ENCODE data around the gene TSPAN17. TPM values are rescaled to one million over a fixed set of nuclear protein-coding genes. Genes with fewer than 3 reads are reported as not detected.

Gene TSPAN17
- total and polyA plus RNA-seq, 11 donors: 15.4 to 59.3 (median 30.9) TPM

- TF ChIP-seq, protein P1, sequence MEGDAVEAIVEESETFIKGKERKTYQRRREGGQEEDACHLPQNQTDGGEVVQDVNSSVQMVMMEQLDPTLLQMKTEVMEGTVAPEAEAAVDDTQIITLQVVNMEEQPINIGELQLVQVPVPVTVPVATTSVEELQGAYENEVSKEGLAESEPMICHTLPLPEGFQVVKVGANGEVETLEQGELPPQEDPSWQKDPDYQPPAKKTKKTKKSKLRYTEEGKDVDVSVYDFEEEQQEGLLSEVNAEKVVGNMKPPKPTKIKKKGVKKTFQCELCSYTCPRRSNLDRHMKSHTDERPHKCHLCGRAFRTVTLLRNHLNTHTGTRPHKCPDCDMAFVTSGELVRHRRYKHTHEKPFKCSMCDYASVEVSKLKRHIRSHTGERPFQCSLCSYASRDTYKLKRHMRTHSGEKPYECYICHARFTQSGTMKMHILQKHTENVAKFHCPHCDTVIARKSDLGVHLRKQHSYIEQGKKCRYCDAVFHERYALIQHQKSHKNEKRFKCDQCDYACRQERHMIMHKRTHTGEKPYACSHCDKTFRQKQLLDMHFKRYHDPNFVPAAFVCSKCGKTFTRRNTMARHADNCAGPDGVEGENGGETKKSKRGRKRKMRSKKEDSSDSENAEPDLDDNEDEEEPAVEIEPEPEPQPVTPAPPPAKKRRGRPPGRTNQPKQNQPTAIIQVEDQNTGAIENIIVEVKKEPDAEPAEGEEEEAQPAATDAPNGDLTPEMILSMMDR (IDR thresholded peaks at IDR 0.05): no peak
- TF ChIP-seq POLR2A (IDR thresholded peaks at IDR 0.05): no peak
- no peaks in the 10 kb centered on the region for H3K4me1 ChIP-seq
- peaks cover 0 to 4% (median 0%) of the 10 kb centered on the region in 9 donors for H3K27me3 ChIP-seq
- no peaks in the 10 kb centered on the region for H3K9me3 ChIP-seq
- intact Hi-C loops (cut with DNase I): no loop called here
- no peak for DNase-seq
- 19 to 26% (median 25%) methylated on average over 2 of the region's 2 CpGs for WGBS, 4 donors
- ATAC-seq: no peak
- H3K36me3 ChIP-seq: no peaks in the 10 kb centered on the region
- H3K4me3 ChIP-seq: no peak overlapping the region
- H3K27ac ChIP-seq: no peak overlapping the region
Observed at GRCh38 chr5:176603091-176603490, 44.2 kb upstream of the TSPAN17 start.

GRCh38 chr5:176606032-176606431 is 41.3 kb upstream of the TSPAN17 start:
- ATAC-seq: no peak
- no peaks in the 10 kb centered on the region for H3K36me3 ChIP-seq
- 41 to 60% (median 55%) methylated on average over 1 to 3 of the region's 3 CpGs for WGBS, 4 donors
- no peak for TF ChIP-seq POLR2A (IDR thresholded peaks at IDR 0.05)
- TF ChIP-seq, protein P1 (IDR thresholded peaks at IDR 0.05): no peak
- DNase-seq: no peak
- H3K9me3 ChIP-seq: no peaks in the 10 kb centered on the region
- intact Hi-C loops (cut with DNase I): no loop called here
- peaks cover 0 to 18% (median 5%) of the 10 kb centered on the region in 12 donors for H3K4me1 ChIP-seq
- no peak overlapping the region for H3K27ac ChIP-seq
- no peak overlapping the region for H3K4me3 ChIP-seq
- peaks cover 0 to 7% (median 0%) of the 10 kb centered on the region in 9 donors for H3K27me3 ChIP-seq

GRCh38 chr5:176606875-176607274 is 40.4 kb upstream of the TSPAN17 start:
- H3K4me3 ChIP-seq: no peak overlapping the region
- DNase-seq (no peak), ATAC-seq (no peak)
- 70 to 86% (median 81%) methylated on average over 3 of the region's 3 CpGs for WGBS, 4 donors
- TF ChIP-seq, protein P1 (IDR thresholded peaks at IDR 0.05): no peak
- no peak for TF ChIP-seq POLR2A (IDR thresholded peaks at IDR 0.05)
- intact Hi-C loops (cut with DNase I): no loop called here
- no peak overlapping the region for H3K27ac ChIP-seq
- no peaks in the 10 kb centered on the region for H3K36me3 ChIP-seq
- peaks cover 0 to 9% (median 0%) of the 10 kb centered on the region in 9 donors for H3K27me3 ChIP-seq
- H3K4me1 ChIP-seq: peaks cover 0 to 18% (median 5%) of the 10 kb centered on the region in 12 donors
- no peaks in the 10 kb centered on the region for H3K9me3 ChIP-seq

GRCh38 chr5:176608142-176608705 is 39.1 kb upstream of the TSPAN17 start:
- H3K4me1 ChIP-seq: peaks cover 0 to 18% (median 5%) of the 10 kb centered on the region in 12 donors
- peaks cover 0 to 17% (median 3%) of the 10 kb centered on the region in 9 donors for H3K27me3 ChIP-seq
- DNase-seq: no peak
- TF ChIP-seq, protein P1 (IDR thresholded peaks at IDR 0.05): no peak
- TF ChIP-seq POLR2A (IDR thresholded peaks at IDR 0.05): no peak
- no peak for ATAC-seq
- no peak overlapping the region for H3K27ac ChIP-seq
- no peaks in the 10 kb centered on the region for H3K9me3 ChIP-seq
- intact Hi-C loops (cut with DNase I): no loop called here
- no peak overlapping the region for H3K4me3 ChIP-seq
- H3K36me3 ChIP-seq: no peaks in the 10 kb centered on the region
- WGBS, 4 donors: 88 to 98% (median 90%) methylated on average over 4 of the region's 4 CpGs
